PC-9 (cell line): ENCODE measurements around the gene ZNF593OS. TPM values are rescaled to one million over a fixed set of nuclear protein-coding genes. Genes with fewer than 3 reads are reported as not detected.

Experiments
- BruUV-seq: library from RNA; stranded (reverse); fragments of 400-500 nt; replicated peaks from 2 replicates; lab custom pipeline; 2021; lab: Mats Ljungman, UMichigan
- CTCF ChIA-PET: fragments of 300-600 bp; sonication (Branson Sonifier 250); formaldehyde crosslinking; loops from one replicate; lab custom pipeline; 2022; ENCODE audit warnings: antibody characterized with exemption; lab: Charles Lee
- POLR2A ChIA-PET: fragments of 300-600 bp; sonication (Branson Sonifier 250); formaldehyde crosslinking; loops from one replicate; lab custom pipeline; 2022; ENCODE audit warnings: antibody characterized with exemption; ENCODE audit not compliant: unreplicated experiment; lab: Charles Lee
- DNase-seq, 2 experiments: peaks; one replicate each; pipeline versions ENCODE4 v3.0.0 to v3.0.0-alpha.2; 2015 to 2022; ENCODE audit warnings: mixed read lengths in 1 of 2
- H2AFZ ChIP-seq: fragments of 200-600 bp; sonication (generic); 2 replicates; pipeline ENCODE4 v1.8.1; 2017; ENCODE audit warnings: antibody characterized with exemption
- H3F3A ChIP-seq: fragments of 200-600 bp; sonication (generic); 2 replicates; pipeline ENCODE4 v1.8.1; 2017; ENCODE audit warnings: antibody characterized with exemption, mild to moderate bottlenecking, low read depth; ENCODE audit not compliant: insufficient read depth
- H3K27ac ChIP-seq: fragments of 200-600 bp; sonication (generic); 2 replicates; pipeline ENCODE4 v1.6.1; 2016; ENCODE audit warnings: mixed run types
- H3K27me3 ChIP-seq: fragments of 200-600 bp; sonication (generic); 2 replicates; pipeline ENCODE4 v1.6.1; 2016; ENCODE audit warnings: low read depth, mixed run types; ENCODE audit not compliant: insufficient read depth
- H3K36me3 ChIP-seq: fragments of 200-600 bp; sonication (generic); 2 replicates; pipeline ENCODE4 v1.6.1; 2016; ENCODE audit warnings: low read depth, mixed run types
- H3K4me1 ChIP-seq: fragments of 200-600 bp; sonication (generic); replicated peaks from 2 replicates; pipeline ENCODE4 v1.6.1; 2016; ENCODE audit warnings: mixed run types; ENCODE audit not compliant: insufficient read depth
- H3K4me2 ChIP-seq: fragments of 200-600 bp; sonication (generic); 2 replicates; pipeline ENCODE4 v1.6.1; 2017; ENCODE audit warnings: mixed run types
- H3K4me3 ChIP-seq: fragments of 200-600 bp; sonication (generic); 2 replicates; pipeline ENCODE4 v1.6.1; 2016; ENCODE audit warnings: mixed run types
- H3K79me2 ChIP-seq: fragments of 200-600 bp; sonication (generic); 2 replicates; pipeline ENCODE4 v1.6.1; 2017; ENCODE audit warnings: low read depth, mixed run types
- H3K9me2 ChIP-seq: fragments of 200-600 bp; sonication (generic); 2 replicates; pipeline ENCODE4 v1.8.1; 2017; ENCODE audit warnings: mild to moderate bottlenecking; ENCODE audit not compliant: insufficient read depth
- H3K9me3 ChIP-seq: fragments of 200-600 bp; sonication (generic); 2 replicates; pipeline ENCODE4 v1.8.1; 2016; ENCODE audit warnings: low read depth; ENCODE audit not compliant: insufficient read depth
- H4K20me1 ChIP-seq: fragments of 200-600 bp; sonication (generic); 2 replicates; pipeline ENCODE4 v1.8.1; 2017; ENCODE audit not compliant: insufficient read depth
- EZH2 ChIP-seq: fragments of 200-600 bp; sonication (generic); IDR thresholded peaks from 2 replicates; pipeline ENCODE4 v1.8.0; 2017; ENCODE audit warnings: antibody characterized with exemption, low read depth
- intact Hi-C: fragments of 100-400 bp; cut with micrococcal nuclease; formaldehyde crosslinking; loops from one replicate; pipeline ENCODE4 v1.10.0; 2022; ENCODE audit not compliant: unreplicated experiment
- total RNA-seq: library from RNA; stranded (reverse); gene quantifications from 2 replicates; pipeline ENCODE4 v1.2.3, GENCODE V29; 2021
- TF ChIP-seq, protein P1 (sequence below): fragments of 200-600 bp; sonication (generic); conservative IDR thresholded peaks from 2 replicates; pipeline ENCODE4 v1.6.1; 2017; ENCODE audit warnings: mixed run types, antibody characterized with exemption, mild to moderate bottlenecking, moderate library complexity

The ZNF593OS gene
- total RNA-seq, 1 experiment from 2014 or later, result not detected

- intact Hi-C loops, result no loop called here
- Histone ChIP-seq H3K36me3 (no peaks in the 10 kb centered on the region), H2AFZ (no peak overlapping the region), H3F3A (no peaks in the 10 kb centered on the region), H3K4me2 (no peak overlapping the region), H3K4me3 (no peak overlapping the region), H3K4me1 (no peaks in the 10 kb centered on the region; the same call in 1 of the 2 replicates), H3K79me2 (no peaks in the 10 kb centered on the region), H3K27me3 (no peaks in the 10 kb centered on the region), H3K9me2 (no peaks in the 10 kb centered on the region), H3K27ac (no peak overlapping the region), H4K20me1 (no peaks in the 10 kb centered on the region), H3K9me3 (no peaks in the 10 kb centered on the region)
- POLR2A ChIA-PET, result no interaction called here
- TF ChIP-seq, protein P1, sequence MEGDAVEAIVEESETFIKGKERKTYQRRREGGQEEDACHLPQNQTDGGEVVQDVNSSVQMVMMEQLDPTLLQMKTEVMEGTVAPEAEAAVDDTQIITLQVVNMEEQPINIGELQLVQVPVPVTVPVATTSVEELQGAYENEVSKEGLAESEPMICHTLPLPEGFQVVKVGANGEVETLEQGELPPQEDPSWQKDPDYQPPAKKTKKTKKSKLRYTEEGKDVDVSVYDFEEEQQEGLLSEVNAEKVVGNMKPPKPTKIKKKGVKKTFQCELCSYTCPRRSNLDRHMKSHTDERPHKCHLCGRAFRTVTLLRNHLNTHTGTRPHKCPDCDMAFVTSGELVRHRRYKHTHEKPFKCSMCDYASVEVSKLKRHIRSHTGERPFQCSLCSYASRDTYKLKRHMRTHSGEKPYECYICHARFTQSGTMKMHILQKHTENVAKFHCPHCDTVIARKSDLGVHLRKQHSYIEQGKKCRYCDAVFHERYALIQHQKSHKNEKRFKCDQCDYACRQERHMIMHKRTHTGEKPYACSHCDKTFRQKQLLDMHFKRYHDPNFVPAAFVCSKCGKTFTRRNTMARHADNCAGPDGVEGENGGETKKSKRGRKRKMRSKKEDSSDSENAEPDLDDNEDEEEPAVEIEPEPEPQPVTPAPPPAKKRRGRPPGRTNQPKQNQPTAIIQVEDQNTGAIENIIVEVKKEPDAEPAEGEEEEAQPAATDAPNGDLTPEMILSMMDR, result no peak
- no peak for TF ChIP-seq EZH2
- CTCF ChIA-PET, result no interaction called here
- BruUV-seq, result no TSS peak
- DNase-seq, result no peak
Observed at GRCh38 chr1:26154750-26155149, 16.9 kb downstream of the ZNF593OS start.

GRCh38 chr1:26153966-26154532 is 17.6 kb downstream of the ZNF593OS start:
- ChIA-PET POLR2A (no interaction called here), CTCF (no interaction called here)
- intact Hi-C loops, result no loop called here
- BruUV-seq, result no TSS peak
- no peaks in the 10 kb centered on the region for H3K36me3 ChIP-seq
- H2AFZ ChIP-seq, result no peak overlapping the region
- no peaks in the 10 kb centered on the region for H3K9me3 ChIP-seq
- no peak overlapping the region for H3K4me2 ChIP-seq
- H3F3A ChIP-seq, result no peaks in the 10 kb centered on the region
- H3K4me3 ChIP-seq, result no peak overlapping the region
- H3K9me2 ChIP-seq, result no peaks in the 10 kb centered on the region
- H3K27ac ChIP-seq, result no peak overlapping the region
- H3K4me1 ChIP-seq, result no peaks in the 10 kb centered on the region; the same call in 1 of the 2 replicates
- no peaks in the 10 kb centered on the region for H3K27me3 ChIP-seq
- DNase-seq, result no peak
- no peak for TF ChIP-seq EZH2
- TF ChIP-seq, protein P1, result no peak
- no peaks in the 10 kb centered on the region for H3K79me2 ChIP-seq
- no peaks in the 10 kb centered on the region for H4K20me1 ChIP-seq

GRCh38 chr1:26148887-26149286 is 22.7 kb downstream of the ZNF593OS start:
- H3K79me2 ChIP-seq, result no peaks in the 10 kb centered on the region
- H3F3A ChIP-seq, result no peaks in the 10 kb centered on the region
- TF ChIP-seq EZH2, result no peak
- TF ChIP-seq, protein P1, result no peak
- H3K4me2 ChIP-seq, result no peak overlapping the region
- H3K27me3 ChIP-seq, result no peaks in the 10 kb centered on the region
- no peak overlapping the region for H2AFZ ChIP-seq
- H3K4me3 ChIP-seq, result no peak overlapping the region
- CTCF ChIA-PET, result interaction anchor here (0.5 kb wide), 1 partner anchor 51 kb away, joined by 3 read pairs; no protein-coding TSS in a partner anchor
- POLR2A ChIA-PET, result no interaction called here
- H3K9me2 ChIP-seq, result no peaks in the 10 kb centered on the region
- no peaks in the 10 kb centered on the region for H3K36me3 ChIP-seq
- intact Hi-C loops, result no loop called here
- no peaks in the 10 kb centered on the region for H4K20me1 ChIP-seq
- DNase-seq, result no peak
- H3K9me3 ChIP-seq, result no peaks in the 10 kb centered on the region
- no TSS peak for BruUV-seq
- H3K27ac ChIP-seq, result no peak overlapping the region
- H3K4me1 ChIP-seq, result no peaks in the 10 kb centered on the region
